ENCODE data around the gene ARPC5. TPM values are rescaled to one million over a fixed set of nuclear protein-coding genes. Genes with fewer than 3 reads are reported as not detected.

Gene ARPC5
- total RNA-seq, 1 donor from 2014 or later, result 191 TPM

GRCh38 chr1:183670169-183670568 is 34.6 kb upstream of the ARPC5 start:
- Histone ChIP-seq H3K4me1 (no peaks in the 10 kb centered on the region), H3K27me3 (ENCODE audit: low read depth) (no peaks in the 10 kb centered on the region), H3K36me3 (no peaks in the 10 kb centered on the region), H3K27ac (no peak overlapping the region), H3K4me3 (no peak overlapping the region), H3K9me3 (no peaks in the 10 kb centered on the region)
- no peak for DNase-seq
- no peak for TF ChIP-seq CTCF (IDR thresholded peaks at IDR 0.05)
- no peak for ATAC-seq
- intact Hi-C loops (cut with DNase I), result no loop called here

- no peak for DNase-seq
- intact Hi-C loops (cut with DNase I), result no loop called here
- no peak for TF ChIP-seq CTCF (IDR thresholded peaks at IDR 0.05)
These were observed 20.8 kb upstream of the ARPC5 start for GRCh38 chr1:183656355-183656754.

GRCh38 chr1:183655562-183656075 is 20.0 kb upstream of the ARPC5 start:
- H3K36me3 ChIP-seq, result no peaks in the 10 kb centered on the region
- no peak overlapping the region for H3K27ac ChIP-seq
- DNase-seq, result peak; percentile 77
- ATAC-seq, result peak; percentile 89 to 91
- no peaks in the 10 kb centered on the region for H3K27me3 ChIP-seq (ENCODE audit: low read depth)
- intact Hi-C loops (cut with DNase I), result no loop called here
- no peaks in the 10 kb centered on the region for H3K9me3 ChIP-seq
- TF ChIP-seq CTCF (IDR thresholded peaks at IDR 0.05), result peak; percentile 87
- peaks cover 27% of the 10 kb centered on the region for H3K4me1 ChIP-seq
- no peak overlapping the region for H3K4me3 ChIP-seq

More at GRCh38 chr1:183656355-183656754, 20.8 kb upstream of the ARPC5 start:
- Histone ChIP-seq H3K9me3 (no peaks in the 10 kb centered on the region), H3K27me3 (ENCODE audit: low read depth) (no peaks in the 10 kb centered on the region), H3K27ac (no peak overlapping the region), H3K36me3 (no peaks in the 10 kb centered on the region), H3K4me3 (no peak overlapping the region), H3K4me1 (peaks cover 27% of the 10 kb centered on the region)
- ATAC-seq, result no peak

- intact Hi-C loops (cut with DNase I), result loop anchor here (5.0 kb wide), 1 partner anchor 263 kb away; no protein-coding TSS in a partner anchor
- H3K27ac ChIP-seq, result no peak overlapping the region
- no peaks in the 10 kb centered on the region for H3K36me3 ChIP-seq
- H3K9me3 ChIP-seq, result no peaks in the 10 kb centered on the region
- no peak for DNase-seq
- no peak for ATAC-seq
- H3K4me1 ChIP-seq, result peaks cover 27% of the 10 kb centered on the region
- TF ChIP-seq CTCF (IDR thresholded peaks at IDR 0.05), result no peak
- H3K4me3 ChIP-seq, result no peak overlapping the region
- no peaks in the 10 kb centered on the region for H3K27me3 ChIP-seq (ENCODE audit: low read depth)
These were observed 19.1 kb upstream of the ARPC5 start for GRCh38 chr1:183654706-183655105.

- H3K27ac ChIP-seq, result peak overlapping the region; percentile 73
- intact Hi-C loops (cut with DNase I), result loop anchor here (5.0 kb wide), 1 partner anchor 263 kb away; no protein-coding TSS in a partner anchor
- ATAC-seq (no peak), DNase-seq (no peak)
- no peaks in the 10 kb centered on the region for H3K36me3 ChIP-seq
- no peak for TF ChIP-seq CTCF (IDR thresholded peaks at IDR 0.05)
- no peak overlapping the region for H3K4me3 ChIP-seq
- H3K4me1 ChIP-seq, result peaks cover 27% of the 10 kb centered on the region
- no peaks in the 10 kb centered on the region for H3K9me3 ChIP-seq
- no peaks in the 10 kb centered on the region for H3K27me3 ChIP-seq (ENCODE audit: low read depth)
These were observed 18.4 kb upstream of the ARPC5 start for GRCh38 chr1:183653876-183654451.

Measured in lower lobe of right lung (tissue), 2 donors.